Panc1 (cell line): ENCODE measurements around the gene CRELD1. TPM values are rescaled to one million over a fixed set of nuclear protein-coding genes. Genes with fewer than 3 reads are reported as not detected.
"Not testable (repeated sequence)": the region's sequence is repeated elsewhere in the genome, so short reads cannot be mapped to it uniquely, and the experiment has no call there.

Experiments
- ATAC-seq: fragments of 200-7000 bp; cut with Tn5 transposase; 2 replicates; pipeline ENCODE4 v1.9.1; 2020; ENCODE audit warnings: mild to moderate bottlenecking, moderate library complexity
- BruUV-seq: library from RNA; stranded (reverse); fragments of 400-500 nt; replicated peaks from 2 replicates; lab custom pipeline; 2021; lab: Mats Ljungman, UMichigan
- CTCF ChIA-PET: fragments of 300-600 bp; sonication (Branson Sonifier 250); formaldehyde crosslinking; loops from one replicate; lab custom pipeline; 2022; ENCODE audit warnings: antibody characterized with exemption; lab: Charles Lee
- POLR2A ChIA-PET: fragments of 300-600 bp; sonication (Branson Sonifier 250); formaldehyde crosslinking; loops from one replicate; lab custom pipeline; 2022; ENCODE audit warnings: antibody characterized with exemption; lab: Charles Lee
- DNase-seq: peaks from one replicate; pipeline ENCODE4 v3.0.0-alpha.2; 2010; ENCODE audit warnings: low read depth, low spot score
- H3K27ac ChIP-seq: 2 replicates; pipeline ENCODE4 v1.5.1; 2011; ENCODE audit warnings: mild to moderate bottlenecking, low read length, inconsistent platforms
- H3K27me3 ChIP-seq: fragments of 200-500 bp; sonication (Bioruptor generic); 2 replicates; pipeline ENCODE4 v1.6.0; 2014; ENCODE audit warnings: low read length, inconsistent platforms; ENCODE audit not compliant: control insufficient read depth, insufficient read depth
- H3K36me3 ChIP-seq: fragments of 200-500 bp; sonication (Bioruptor generic); 2 replicates; pipeline ENCODE4 v1.5.1; 2014; ENCODE audit warnings: inconsistent platforms, mild to moderate bottlenecking, low read length, moderate library complexity; ENCODE audit not compliant: control insufficient read depth, insufficient read depth
- H3K4me1 ChIP-seq: 2 replicates; pipeline ENCODE4 v1.5.1; 2011; ENCODE audit warnings: inconsistent platforms, mild to moderate bottlenecking, low read length, moderate library complexity; ENCODE audit not compliant: control insufficient read depth, insufficient read depth
- H3K4me3 ChIP-seq, 2 experiments: 2 replicates each; pipeline ENCODE4 v1.5.1; 2011 to 2012; ENCODE audit warnings: low read depth in 2 of 2, low read length in 2 of 2, mild to moderate bottlenecking in 2 of 2, inconsistent platforms in 1 of 2, moderate library complexity in 1 of 2
- H3K9me3 ChIP-seq: fragments of 200-500 bp; sonication (Bioruptor generic); 2 replicates; pipeline ENCODE4 v1.5.1; 2014; ENCODE audit warnings: low read depth, mild to moderate bottlenecking, inconsistent platforms, low read length, moderate library complexity; ENCODE audit not compliant: control insufficient read depth, insufficient read depth
- CTCF ChIP-seq: fragments of 450-650 bp; IDR thresholded peaks from 2 replicates; pipeline ENCODE4 v1.5.1; 2017; ENCODE audit warnings: mild to moderate bottlenecking
- REST ChIP-seq, 2 experiments: IDR thresholded peaks; 2 replicates each; pipeline ENCODE4 v1.6.1; 2011 to 2012; ENCODE audit warnings: low read depth in 2 of 2, control low read depth in 1 of 2, low read length in 1 of 2, mild to moderate bottlenecking in 1 of 2, moderate library complexity in 1 of 2; ENCODE audit not compliant: insufficient read depth in 1 of 2
- SIN3A ChIP-seq: IDR thresholded peaks from 2 replicates; pipeline ENCODE4 v1.6.1; 2012; ENCODE audit warnings: low read depth, mild to moderate bottlenecking, low read length, moderate library complexity, borderline replicate concordance; ENCODE audit not compliant: insufficient read depth
- in situ Hi-C: cut with HindIII; loops from 2 replicates; pipeline ENCODE4 v1.10.0; 2016; ENCODE audit warnings: low sequenced_read_pairs, low pct_unique_long_range_greater_than_20kb
- intact Hi-C: fragments of 100-400 bp; cut with micrococcal nuclease; formaldehyde crosslinking; loops from one replicate; pipeline ENCODE4 v1.10.0; 2022; ENCODE audit not compliant: unreplicated experiment
- total RNA-seq: library from RNA; stranded (reverse); gene quantifications from one replicate; pipeline ENCODE4 v1.2.1, GENCODE V29; 2021; ENCODE audit not compliant: unreplicated experiment

CRELD1 gene
- total RNA-seq, 1 experiment from 2014 or later: 15.4 TPM

GRCh38 chr3:9896755-9897407, 36.8 kb upstream of the CRELD1 start:
- H3K36me3 ChIP-seq, H3K9me3 ChIP-seq, H3K27me3 ChIP-seq, H3K4me1 ChIP-seq, in situ Hi-C loops, H3K4me3 ChIP-seq, BruUV-seq, ATAC-seq, CTCF ChIA-PET, intact Hi-C loops, DNase-seq, POLR2A ChIA-PET, H3K27ac ChIP-seq: not testable (repeated sequence)

- H3K27ac ChIP-seq: no peak overlapping the region
- BruUV-seq: no TSS peak
- in situ Hi-C loops (no loop called here), intact Hi-C loops (no loop called here)
- TF ChIP-seq REST (IDR thresholded peaks at IDR 0.05; ENCODE audit: insufficient read depth in 1 of 2, low read depth in 2 of 2, low read length in 1 of 2): no peak
- ChIA-PET POLR2A (no interaction called here), CTCF (interaction anchor here (0.5 to 0.6 kb wide), 2 partner anchors 35 to 174 kb away, joined by 4 to 7 read pairs; no protein-coding TSS in a partner anchor)
- peaks cover 6% of the 10 kb centered on the region for H3K4me1 ChIP-seq
- peaks cover 3% of the 10 kb centered on the region; the same call in 1 of the 2 replicates for H3K36me3 ChIP-seq
- no peaks in the 10 kb centered on the region for H3K27me3 ChIP-seq
- no peak overlapping the region for H3K4me3 ChIP-seq
- H3K9me3 ChIP-seq: no peaks in the 10 kb centered on the region
- ATAC-seq (no peak), DNase-seq (no peak)
Measured at GRCh38 chr3:9897408-9898372, 35.9 kb upstream of the CRELD1 start.

- DNase-seq: no peak
- BruUV-seq: no TSS peak
- no peak overlapping the region for H3K4me3 ChIP-seq
- POLR2A ChIA-PET: no interaction called here
- H3K36me3 ChIP-seq: no peaks in the 10 kb centered on the region
- intact Hi-C loops: no loop called here
- no peak for ATAC-seq
- TF ChIP-seq CTCF (no peak), SIN3A (no peak)
- H3K27me3 ChIP-seq: no peaks in the 10 kb centered on the region
- in situ Hi-C loops: no loop called here
- H3K4me1 ChIP-seq: peaks cover 7% of the 10 kb centered on the region
- H3K9me3 ChIP-seq: no peaks in the 10 kb centered on the region
- CTCF ChIA-PET: interaction anchor here (0.5 kb wide), 1 partner anchor 175 kb away, joined by 4 read pairs; no protein-coding TSS in a partner anchor
- H3K27ac ChIP-seq: no peak overlapping the region
Measured at GRCh38 chr3:9898467-9899241, 35.0 kb upstream of the CRELD1 start.
